GM23338 (cell line): ENCODE results near the gene CACNA1S. TPM values are rescaled to one million over a fixed set of nuclear protein-coding genes. Genes with fewer than 3 reads are reported as not detected.

Experiments
- EZH2 ChIP-seq: fragments of 200-600 bp; sonication (generic); IDR thresholded peaks from one replicate; pipeline ENCODE4 v1.8.0; 2017; ENCODE audit warnings: antibody characterized with exemption, mild to moderate bottlenecking, low read depth; ENCODE audit not compliant: unreplicated experiment
- JUNB ChIP-seq: IDR thresholded peaks from one replicate; pipeline ENCODE4 v1.6.1; 2016; ENCODE audit warnings: antibody characterized with exemption; ENCODE audit not compliant: unreplicated experiment
- NANOG ChIP-seq: IDR thresholded peaks from 2 replicates; pipeline ENCODE4 v1.6.1; 2016; ENCODE audit warnings: antibody characterized with exemption, borderline replicate concordance
- POLR2AphosphoS5 ChIP-seq: IDR thresholded peaks from 2 replicates; pipeline ENCODE4 v1.6.1; 2016; ENCODE audit warnings: antibody characterized with exemption, low read depth
- REST ChIP-seq: IDR thresholded peaks from one replicate; pipeline ENCODE4 v1.6.1; 2018; ENCODE audit warnings: antibody characterized with exemption; ENCODE audit not compliant: unreplicated experiment
- STAT1 ChIP-seq: IDR thresholded peaks from one replicate; pipeline ENCODE4 v1.6.1; 2016; ENCODE audit warnings: antibody characterized with exemption; ENCODE audit not compliant: unreplicated experiment
- ZNF114 ChIP-seq: fragments of 250-450 bp; sonication (Bioruptor Pico); IDR thresholded peaks from 2 replicates; pipeline ENCODE4 v1.5.0; 2020; ENCODE audit warnings: mild to moderate bottlenecking, moderate library complexity
- ZNF331 ChIP-seq: fragments of 250-450 bp; sonication (Bioruptor Pico); IDR thresholded peaks from 2 replicates; pipeline ENCODE4 v1.5.0; 2020; ENCODE audit warnings: low read depth, mild to moderate bottlenecking, moderate library complexity
- ZNF462 ChIP-seq: fragments of 250-450 bp; sonication (Bioruptor Pico); IDR thresholded peaks from 2 replicates; pipeline ENCODE4 v1.5.0; 2020; ENCODE audit warnings: mild to moderate bottlenecking, moderate library complexity
- polyA plus RNA-seq: library from polyadenylated mRNA; unstranded; fragments of >200 nt; fragmentation: Nextera tagmentation; extraction: Ambion mirVana; gene quantifications from 2 replicates; pipeline ENCODE4 v1.2.1, GENCODE V29; 2016
- total RNA-seq: library from RNA; depleted of rRNA; stranded (reverse); fragments of >200 nt; shearing (Covaris generic); gene quantifications from 2 replicates; pipeline ENCODE4 v1.2.3, GENCODE V29; 2014

The CACNA1S gene
- total and polyA plus RNA-seq, 2 experiments from 2014 or later, result 0.03 TPM; not detected in 1

GRCh38 chr1:201038186-201038876, 73.9 kb downstream of the CACNA1S start (continued):
- TF ChIP-seq ZNF462 (CRISPR knock-in tag), result no peak
- no peak for TF ChIP-seq NANOG
- TF ChIP-seq EZH2, result no peak
- no peak for TF ChIP-seq ZNF114
- no peak for TF ChIP-seq JUNB
- TF ChIP-seq POLR2AphosphoS5, result no peak
- no peak for TF ChIP-seq REST
- no peak for TF ChIP-seq ZNF331 (CRISPR knock-in tag)
- TF ChIP-seq STAT1, result no peak
